Right atrium auricular region (tissue), 2 donors: Measurements from ENCODE around the gene PCDHGA8. TPM values are rescaled to one million over a fixed set of nuclear protein-coding genes. Genes with fewer than 3 reads are reported as not detected.
"Not testable (repeated sequence)": the region's sequence is repeated elsewhere in the genome, so short reads cannot be mapped to it uniquely, and the experiment has no call there.

Source experiments
- DNase-seq: peaks from one replicate; pipeline ENCODE4 v3.0.0-alpha.2; 2019; ENCODE audit warnings: low spot score
- H3K27ac ChIP-seq, 2 donors: fragments of 200-600 bp; sonication (generic); 1 replicate in 1 of 2; 2 replicates in 1 of 2; pipeline ENCODE4 v1.5.1; 2016 to 2019
- H3K27me3 ChIP-seq, 2 donors: fragments of 200-600 bp; sonication (generic); one replicate each; pipeline versions ENCODE4 v1.5.1 to v1.6.0; 2017 to 2019
- H3K36me3 ChIP-seq: fragments of 200-600 bp; sonication (generic); one replicate; pipeline ENCODE4 v1.5.1; 2016
- H3K4me1 ChIP-seq, 2 donors: fragments of 200-600 bp; sonication (generic); one replicate each; pipeline versions ENCODE4 v1.5.1 to v1.6.0; 2017 to 2019
- H3K4me3 ChIP-seq, 2 donors: fragments of 200-600 bp; sonication (generic); 1 replicate in 1 of 2; 2 replicates in 1 of 2; pipeline ENCODE4 v1.5.1; 2017 to 2019; ENCODE audit warnings: mild to moderate bottlenecking in 1 of 2, moderate library complexity in 1 of 2
- H3K9me3 ChIP-seq, 2 donors: fragments of 200-600 bp; sonication (generic); one replicate each; pipeline ENCODE4 v1.5.1; 2019
- total RNA-seq, 2 donors: library from RNA; depleted of rRNA; stranded (reverse); fragments of >200 nt; gene quantifications; one replicate each; pipeline ENCODE4 v1.1.0, GENCODE V29; 2016
- TF ChIP-seq, protein P1 (sequence below), 2 donors: fragments of 200-600 bp; sonication (generic); IDR thresholded peaks; one replicate each; pipeline ENCODE4 v1.5.1; 2019; ENCODE audit warnings: antibody characterized with exemption in 2 of 2

Gene PCDHGA8
- total RNA-seq, 2 donors from 2014 or later = 5.0 to 5.7 TPM

DNA sequence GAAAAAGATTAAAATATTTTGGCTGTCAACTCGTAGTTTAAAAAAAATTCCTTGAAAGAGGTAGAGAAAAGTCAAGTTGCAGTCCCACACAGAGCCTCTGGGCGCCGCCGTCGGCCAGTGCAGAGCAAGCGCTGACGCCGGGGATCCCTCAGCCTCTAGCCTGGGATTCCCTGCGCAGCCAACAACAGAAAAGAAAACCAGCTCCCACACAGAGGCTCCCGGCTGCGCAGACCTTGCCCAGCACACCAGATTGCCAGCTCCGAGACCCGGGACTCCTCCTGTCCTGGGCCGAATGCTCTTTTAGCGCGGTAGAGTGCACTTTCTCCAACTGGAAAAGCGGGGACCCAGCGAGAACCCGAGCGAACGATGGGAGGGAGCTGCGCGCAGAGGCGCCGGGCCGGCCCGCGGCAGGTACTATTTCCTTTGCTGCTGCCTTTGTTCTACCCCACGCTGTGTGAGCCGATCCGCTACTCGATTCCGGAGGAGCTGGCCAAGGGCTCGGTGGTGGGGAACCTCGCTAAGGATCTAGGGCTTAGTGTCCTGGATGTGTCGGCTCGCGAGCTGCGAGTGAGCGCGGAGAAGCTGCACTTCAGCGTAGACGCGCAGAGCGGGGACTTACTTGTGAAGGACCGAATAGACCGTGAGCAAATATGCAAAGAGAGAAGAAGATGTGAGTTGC, 25.2 kb downstream of the PCDHGA8 start, which contains the start of gene PCDHGB7:
Gene PCDHGB7, plus strand, starts transcription at position 184 of the 679 bp plus-strand sequence. Its CDS starts 183 bp downstream, at position 367.
- peak within 1 kb of the TSS in 1 of 2 donors; percentile 33 for H3K27ac ChIP-seq
- H3K27me3 ChIP-seq, H3K36me3 ChIP-seq: not testable (repeated sequence)

DNA sequence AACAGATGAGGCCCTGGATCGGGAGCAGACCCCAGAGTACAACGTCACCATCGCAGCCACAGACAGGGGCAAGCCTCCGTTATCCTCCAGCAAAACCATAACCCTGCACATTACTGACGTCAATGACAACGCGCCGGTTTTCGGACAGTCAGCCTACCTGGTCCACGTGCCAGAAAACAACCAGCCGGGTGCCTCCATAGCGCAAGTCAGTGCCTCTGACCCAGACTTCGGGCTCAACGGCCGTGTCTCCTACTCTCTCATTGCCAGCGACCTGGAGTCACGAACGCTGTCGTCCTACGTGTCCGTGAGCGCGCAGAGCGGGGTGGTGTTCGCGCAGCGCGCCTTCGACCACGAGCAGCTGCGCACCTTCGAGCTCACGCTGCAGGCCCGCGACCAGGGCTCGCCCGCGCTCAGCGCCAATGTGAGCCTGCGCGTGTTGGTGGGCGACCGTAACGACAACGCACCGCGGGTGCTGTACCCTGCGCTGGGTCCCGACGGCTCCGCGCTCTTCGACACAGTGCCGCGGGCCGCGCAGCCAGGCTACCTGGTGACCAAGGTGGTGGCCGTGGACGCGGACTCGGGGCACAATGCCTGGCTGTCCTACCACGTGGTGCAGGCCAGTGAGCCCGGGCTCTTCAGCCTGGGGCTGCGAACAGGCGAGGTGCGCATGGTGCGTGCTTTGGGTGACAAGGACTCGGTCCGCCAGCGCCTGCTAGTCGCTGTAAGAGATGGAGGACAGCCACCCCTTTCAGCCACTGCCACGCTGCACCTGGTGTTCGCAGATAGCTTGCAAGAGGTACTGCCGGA, 26.8 kb downstream of the PCDHGA8 start:
- peaks cover 33 to 86% of the 10 kb centered on the region in 2 donors for H3K9me3 ChIP-seq
- TF ChIP-seq, protein P1, sequence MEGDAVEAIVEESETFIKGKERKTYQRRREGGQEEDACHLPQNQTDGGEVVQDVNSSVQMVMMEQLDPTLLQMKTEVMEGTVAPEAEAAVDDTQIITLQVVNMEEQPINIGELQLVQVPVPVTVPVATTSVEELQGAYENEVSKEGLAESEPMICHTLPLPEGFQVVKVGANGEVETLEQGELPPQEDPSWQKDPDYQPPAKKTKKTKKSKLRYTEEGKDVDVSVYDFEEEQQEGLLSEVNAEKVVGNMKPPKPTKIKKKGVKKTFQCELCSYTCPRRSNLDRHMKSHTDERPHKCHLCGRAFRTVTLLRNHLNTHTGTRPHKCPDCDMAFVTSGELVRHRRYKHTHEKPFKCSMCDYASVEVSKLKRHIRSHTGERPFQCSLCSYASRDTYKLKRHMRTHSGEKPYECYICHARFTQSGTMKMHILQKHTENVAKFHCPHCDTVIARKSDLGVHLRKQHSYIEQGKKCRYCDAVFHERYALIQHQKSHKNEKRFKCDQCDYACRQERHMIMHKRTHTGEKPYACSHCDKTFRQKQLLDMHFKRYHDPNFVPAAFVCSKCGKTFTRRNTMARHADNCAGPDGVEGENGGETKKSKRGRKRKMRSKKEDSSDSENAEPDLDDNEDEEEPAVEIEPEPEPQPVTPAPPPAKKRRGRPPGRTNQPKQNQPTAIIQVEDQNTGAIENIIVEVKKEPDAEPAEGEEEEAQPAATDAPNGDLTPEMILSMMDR (IDR thresholded peaks at IDR 0.05) = no peak
- DNase-seq = no peak

More for the DNA sequence above, 25.2 kb downstream of the PCDHGA8 start, which contains the start of gene PCDHGB7:
- peak within 1 kb of the TSS; percentile 31 to 44 for H3K4me3 ChIP-seq
- DNase-seq = peak; percentile 79
- TF ChIP-seq, protein P1 (IDR thresholded peaks at IDR 0.05) = peak; percentile 69 to 80
- H3K4me1 ChIP-seq = peaks cover 0 to 13% of the 10 kb centered on the region in 2 donors
- peaks cover 36 to 84% of the 10 kb centered on the region in 2 donors for H3K9me3 ChIP-seq

DNA sequence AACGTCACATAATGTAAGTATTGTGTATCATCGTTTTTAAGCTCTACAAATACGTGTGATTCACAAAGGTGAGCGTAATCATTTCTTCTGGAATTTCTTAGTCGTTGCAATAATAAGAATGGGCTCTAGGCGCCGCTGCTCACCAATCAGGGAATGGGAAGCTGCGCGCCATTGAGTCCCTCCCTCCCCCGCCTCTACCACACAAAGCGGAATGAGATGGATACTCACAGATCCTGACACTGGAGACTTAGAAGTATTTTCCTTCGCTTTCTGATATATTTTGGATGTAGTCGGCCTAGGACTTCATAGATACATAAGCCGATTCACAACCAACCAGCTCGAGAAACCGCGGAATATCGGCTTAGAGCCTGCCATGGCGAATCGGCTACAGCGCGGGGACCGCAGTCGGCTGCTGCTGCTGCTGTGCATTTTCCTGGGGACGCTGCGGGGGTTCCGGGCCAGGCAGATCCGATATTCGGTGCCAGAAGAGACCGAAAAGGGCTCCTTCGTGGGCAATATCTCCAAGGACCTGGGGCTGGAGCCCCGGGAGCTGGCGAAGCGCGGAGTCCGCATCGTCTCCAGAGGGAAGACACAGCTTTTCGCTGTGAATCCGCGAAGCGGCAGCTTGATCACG, 28.5 kb downstream of the PCDHGA8 start, which contains the start of gene PCDHGA11:
Gene PCDHGA11, plus strand, starts transcription at position 197 of the 634 bp plus-strand sequence. Its CDS starts 177 bp downstream, at position 374.
- Histone ChIP-seq H3K27ac (no peak within 1 kb of the TSS), H3K36me3 (no peaks in the 10 kb centered on the region), H3K4me1 (peaks cover 0 to 13% of the 10 kb centered on the region in 2 donors), H3K4me3 (peak within 1 kb of the TSS; percentile 27 to 41), H3K27me3 (no peaks in the 10 kb centered on the region), H3K9me3 (peaks cover 38 to 87% of the 10 kb centered on the region in 2 donors)
- TF ChIP-seq, protein P1 (IDR thresholded peaks at IDR 0.05) = peak; percentile 42 to 70
- DNase-seq = no peak

More for the DNA sequence above, 26.8 kb downstream of the PCDHGA8 start:
- no peak overlapping the region for H3K27ac ChIP-seq
- no peak overlapping the region for H3K4me3 ChIP-seq
- no peaks in the 10 kb centered on the region for H3K36me3 ChIP-seq
- peaks cover 0 to 13% of the 10 kb centered on the region in 2 donors for H3K4me1 ChIP-seq
- H3K27me3 ChIP-seq = no peaks in the 10 kb centered on the region

DNA sequence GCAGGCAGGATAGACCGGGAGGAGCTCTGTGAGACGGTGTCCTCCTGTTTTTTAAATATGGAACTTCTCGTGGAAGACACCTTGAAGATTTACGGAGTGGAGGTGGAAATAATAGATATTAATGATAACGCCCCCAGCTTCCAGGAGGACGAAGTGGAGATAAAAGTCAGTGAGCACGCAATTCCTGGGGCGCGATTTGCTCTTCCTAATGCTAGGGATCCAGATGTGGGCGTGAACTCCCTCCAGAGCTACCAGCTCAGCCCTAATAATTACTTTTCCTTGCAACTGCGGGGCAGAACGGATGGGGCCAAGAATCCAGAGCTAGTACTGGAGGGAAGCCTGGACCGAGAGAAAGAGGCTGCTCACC, 29.0 kb downstream of the PCDHGA8 start:
- H3K4me1 ChIP-seq = peaks cover 0 to 13% of the 10 kb centered on the region in 2 donors
- no peaks in the 10 kb centered on the region for H3K36me3 ChIP-seq
- H3K4me3 ChIP-seq = peak overlapping the region; percentile 27 to 41
- no peak for DNase-seq
- no peaks in the 10 kb centered on the region for H3K27me3 ChIP-seq
- H3K27ac ChIP-seq = no peak overlapping the region
- peaks cover 38 to 88% of the 10 kb centered on the region in 2 donors for H3K9me3 ChIP-seq
- TF ChIP-seq, protein P1 (IDR thresholded peaks at IDR 0.05) = no peak

DNA sequence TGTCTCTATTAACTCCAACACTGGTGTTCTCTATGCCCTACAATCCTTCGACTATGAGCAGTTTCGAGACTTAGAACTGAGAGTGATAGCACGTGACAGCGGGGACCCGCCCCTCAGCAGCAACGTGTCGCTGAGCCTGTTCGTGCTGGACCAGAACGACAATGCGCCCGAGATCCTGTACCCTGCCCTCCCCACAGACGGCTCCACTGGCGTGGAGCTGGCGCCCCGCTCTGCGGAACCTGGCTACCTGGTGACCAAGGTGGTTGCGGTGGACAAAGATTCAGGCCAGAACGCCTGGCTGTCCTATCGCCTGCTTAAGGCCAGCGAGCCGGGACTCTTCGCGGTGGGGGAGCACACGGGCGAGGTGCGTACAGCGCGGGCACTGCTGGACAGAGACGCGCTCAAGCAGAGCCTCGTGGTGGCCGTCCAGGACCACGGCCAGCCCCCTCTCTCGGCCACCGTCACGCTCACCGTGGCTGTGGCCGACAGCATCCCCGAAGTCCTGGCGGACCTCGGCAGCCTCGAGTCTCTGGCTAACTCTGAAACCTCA, 30.4 kb downstream of the PCDHGA8 start:
- Histone ChIP-seq H3K9me3 (peaks cover 40 to 100% of the 10 kb centered on the region in 2 donors), H3K36me3 (peaks cover 6% of the 10 kb centered on the region), H3K4me3 (no peak overlapping the region), H3K27me3 (no peaks in the 10 kb centered on the region), H3K27ac (no peak overlapping the region), H3K4me1 (peaks cover 0 to 13% of the 10 kb centered on the region in 2 donors)
- TF ChIP-seq, protein P1 (IDR thresholded peaks at IDR 0.05) = no peak
- DNase-seq = no peak
